ENCODE data around the gene SNX13.

GRCh38 chr7:17917842-17918241 is 22.5 kb downstream of the SNX13 start:
- TF ChIP-seq POLR2A (IDR thresholded peaks at IDR 0.05; ENCODE audit: low read length) (no peak), GATA1 (IDR thresholded peaks at IDR 0.05; ENCODE audit: low read depth, low read length) (no peak)

All from erythroblast (primary cell).